IMR-90 (cell line): ENCODE measurements around the gene NTPCR. TPM values are rescaled to one million over a fixed set of nuclear protein-coding genes. Genes with fewer than 3 reads are reported as not detected.

Source experiments
- ATAC-seq: fragments of 200-7000 bp; cut with Tn5 transposase; 2 replicates; pipeline ENCODE4 v1.9.1; 2020; ENCODE audit warnings: low read depth, mild to moderate bottlenecking, moderate library complexity
- BruUV-seq: library from RNA; stranded (reverse); fragments of 400-500 nt; replicated peaks from 2 replicates; lab custom pipeline; 2021; lab: Mats Ljungman, UMichigan
- CTCF ChIA-PET: fragments of 300-600 bp; formaldehyde crosslinking; extraction: SDS; loops from one replicate; lab custom pipeline; 2021; ENCODE audit warnings: antibody characterized with exemption; lab: Yijun Ruan, JAX
- POLR2A ChIA-PET: fragments of 300-600 bp; sonication (Branson Sonifier 250); formaldehyde crosslinking; loops from one replicate; lab custom pipeline; 2022; ENCODE audit warnings: antibody characterized with exemption; ENCODE audit not compliant: unreplicated experiment; lab: Charles Lee
- DNase-seq: peaks from one replicate; pipeline ENCODE4 v3.0.0; 2013
- H2AFZ ChIP-seq: replicated peaks from 2 replicates; pipeline ENCODE3; 2013; ENCODE audit warnings: low read length, mild to moderate bottlenecking; ENCODE audit not compliant: poor library complexity
- H2AK5ac ChIP-seq: 2 replicates; pipeline ENCODE4 v1.6.1; 2013; ENCODE audit warnings: low read depth, low read length, inconsistent platforms
- H2AK9ac ChIP-seq: replicated peaks from 2 replicates; pipeline ENCODE3; 2013; ENCODE audit warnings: mild to moderate bottlenecking, low read depth, low read length, moderate library complexity; ENCODE audit not compliant: poor library complexity
- H2BK120ac ChIP-seq: 2 replicates; pipeline ENCODE4 v1.6.1; 2013; ENCODE audit warnings: low read depth, low read length, inconsistent platforms
- H2BK15ac ChIP-seq: 3 replicates; pipeline ENCODE4 v1.6.1; 2013; ENCODE audit warnings: low read depth, low read length, inconsistent platforms
- H2BK20ac ChIP-seq: 2 replicates; pipeline ENCODE4 v1.6.1; 2013; ENCODE audit warnings: low read depth, mild to moderate bottlenecking, inconsistent platforms, low read length, moderate library complexity
- H2BK5ac ChIP-seq: 2 replicates; pipeline ENCODE4 v1.6.1; 2013; ENCODE audit warnings: mild to moderate bottlenecking, low read depth, low read length, inconsistent platforms; ENCODE audit not compliant: poor library complexity, severe bottlenecking
- H3K14ac ChIP-seq: replicated peaks from 2 replicates; pipeline ENCODE4 v1.6.1; 2013; ENCODE audit warnings: low read depth, low read length, inconsistent platforms
- H3K18ac ChIP-seq: 2 replicates; pipeline ENCODE4 v1.6.1; 2013; ENCODE audit warnings: low read depth, low read length, control low read depth
- H3K23ac ChIP-seq: 2 replicates; pipeline ENCODE4 v1.6.1; 2013; ENCODE audit warnings: low read depth, low read length, inconsistent platforms
- H3K27ac ChIP-seq: 2 replicates; pipeline ENCODE4 v1.5.1; 2013; ENCODE audit warnings: mild to moderate bottlenecking, control low read depth, low read length; ENCODE audit not compliant: insufficient read depth
- H3K27me3 ChIP-seq: 2 replicates; pipeline ENCODE4 v1.6.1; 2013; ENCODE audit warnings: low read length; ENCODE audit not compliant: control insufficient read depth, insufficient read depth
- H3K36me3 ChIP-seq: 2 replicates; pipeline ENCODE4 v1.6.1; 2013; ENCODE audit warnings: low read length, mixed read lengths; ENCODE audit not compliant: control insufficient read depth, insufficient read depth
- H3K4ac ChIP-seq: 2 replicates; pipeline ENCODE4 v1.6.1; 2013; ENCODE audit warnings: low read depth, low read length, inconsistent platforms
- H3K4me1 ChIP-seq: 2 replicates; pipeline ENCODE4 v1.6.1; 2013; ENCODE audit warnings: low read length, mixed read lengths; ENCODE audit not compliant: control insufficient read depth, insufficient read depth
- H3K4me2 ChIP-seq: 2 replicates; pipeline ENCODE4 v1.6.1; 2013; ENCODE audit warnings: low read depth, mild to moderate bottlenecking, control low read depth, low read length, moderate library complexity
- H3K4me3 ChIP-seq: 2 replicates; pipeline ENCODE4 v1.5.1; 2013; ENCODE audit warnings: low read depth, mild to moderate bottlenecking, control low read depth, low read length, moderate library complexity; ENCODE audit not compliant: insufficient read depth
- H3K56ac ChIP-seq: 2 replicates; pipeline ENCODE4 v1.6.1; 2013; ENCODE audit warnings: low read length, inconsistent platforms; ENCODE audit not compliant: insufficient read depth; ENCODE audit errors: extremely low read depth
- H3K79me1 ChIP-seq, 2 experiments: 2 replicates each; pipeline ENCODE4 v1.6.1; 2013; ENCODE audit warnings: low read length in 2 of 2, inconsistent platforms in 1 of 2, low read depth in 1 of 2
- H3K9ac ChIP-seq: 2 replicates; pipeline ENCODE4 v1.6.1; 2013; ENCODE audit warnings: low read depth, low read length, control low read depth
- H3K9me1 ChIP-seq: 2 replicates; pipeline ENCODE4 v1.6.1; 2013; ENCODE audit warnings: low read length, inconsistent platforms; ENCODE audit not compliant: insufficient read depth
- H3K9me3 ChIP-seq: 2 replicates; pipeline ENCODE4 v1.6.1; 2013; ENCODE audit warnings: low read length; ENCODE audit not compliant: control insufficient read depth, insufficient read depth
- H4K20me1 ChIP-seq: 2 replicates; pipeline ENCODE4 v1.6.1; 2013; ENCODE audit warnings: low read length, inconsistent platforms; ENCODE audit not compliant: insufficient read depth
- H4K5ac ChIP-seq: 2 replicates; pipeline ENCODE4 v1.6.1; 2013; ENCODE audit warnings: mild to moderate bottlenecking, low read depth, low read length, control low read depth
- H4K8ac ChIP-seq, 2 experiments: 2 replicates each; pipeline ENCODE4 v1.6.1; 2013; ENCODE audit warnings: low read depth in 2 of 2, low read length in 2 of 2, control low read depth in 1 of 2, inconsistent platforms in 1 of 2
- H4K91ac ChIP-seq: 2 replicates; pipeline ENCODE4 v1.6.1; 2013; ENCODE audit warnings: low read depth, low read length, inconsistent platforms; ENCODE audit not compliant: insufficient read depth
- CTCF ChIP-seq: conservative IDR thresholded peaks from 2 replicates; pipeline ENCODE4 v1.5.1; 2012; ENCODE audit warnings: mild to moderate bottlenecking, low read depth, low read length, improper control_type of control experiment
- RCOR1 ChIP-seq: IDR thresholded peaks from 2 replicates; pipeline ENCODE4 v1.6.1; 2012; ENCODE audit warnings: mild to moderate bottlenecking, low read length, improper control_type of control experiment; ENCODE audit not compliant: insufficient replicate concordance
- RFX5 ChIP-seq: IDR thresholded peaks from 2 replicates; pipeline ENCODE4 v1.8.0; 2012; ENCODE audit warnings: low read depth, mild to moderate bottlenecking, low read length, moderate library complexity
- WGBS, 2 experiments: methylation state at CpG; one replicate each; pipeline versions ENCODE4 v1.1.5 to v1.1.7; 2013; ENCODE audit warnings: missing lambda C conversion rate in 2 of 2; ENCODE audit not compliant: insufficient read length in 1 of 2; ENCODE audit errors: extremely low coverage in 2 of 2; 5-methylcytosine and 5-hydroxymethylcytosine counted together
- dilution Hi-C: fragments of 300-500 bp; cut with HindIII; formaldehyde crosslinking; loops from one replicate; pipeline ENCODE4 v1.14.3; 2018; ENCODE audit warnings: low sequenced_read_pairs; ENCODE audit not compliant: unreplicated experiment
- in situ Hi-C: fragments of 300-500 bp; cut with MboI; formaldehyde crosslinking; loops from 3 replicates; pipeline ENCODE4 v1.14.3; 2019; ENCODE audit warnings: low sequenced_read_pairs, inconsistent platforms, mixed read lengths
- intact Hi-C: fragments of 100-400 bp; cut with micrococcal nuclease; formaldehyde crosslinking; loops from 2 replicates; pipeline ENCODE4 v1.10.0; 2022
- polyA plus RNA-seq, 3 experiments: library from polyadenylated mRNA; depleted of rRNA; stranded (reverse); fragments of >200 nt; gene quantifications; 2 replicates each; pipeline ENCODE4 v1.2.3, GENCODE V29; 2012; ENCODE audit warnings: low replicate concordance in 1 of 3
- total RNA-seq: library from RNA; depleted of rRNA; stranded (reverse); fragments of >200 nt; gene quantifications from 2 replicates; pipeline ENCODE4 v1.2.3, GENCODE V29; 2012

The NTPCR gene
- total and polyA plus RNA-seq, 2 of the 4 experiments (the other 2 are of a cell fraction) = 13.3 to 16.5 TPM

- POLR2A ChIA-PET = no interaction called here
- H2BK5ac ChIP-seq = no peak overlapping the region
These were observed 10.1 kb upstream of the NTPCR start for GRCh38 chr1:232940262-232940661.

More at GRCh38 chr1:232940262-232940661, 10.1 kb upstream of the NTPCR start:
- no peak overlapping the region for H4K91ac ChIP-seq
- H2AFZ ChIP-seq = no peak overlapping the region
- no peak overlapping the region for H3K23ac ChIP-seq
- in situ Hi-C loops = loop anchor here (10.0 kb wide), 1 partner anchor 305 kb away; the partner anchor contains the start of gene SIPA1L2
- BruUV-seq = no TSS peak
- H2AK9ac ChIP-seq = no peak overlapping the region
- no peak overlapping the region for H3K27ac ChIP-seq
- no peak overlapping the region for H4K5ac ChIP-seq
- no peak overlapping the region for H3K4me3 ChIP-seq
- no peak overlapping the region for H3K56ac ChIP-seq
- CTCF ChIA-PET = no interaction called here
- no peaks in the 10 kb centered on the region for H3K36me3 ChIP-seq
- no peaks in the 10 kb centered on the region; the same call in 1 of the 2 replicates for H3K9me3 ChIP-seq
- no peaks in the 10 kb centered on the region for H3K79me1 ChIP-seq
- peaks cover 2% of the 10 kb centered on the region; the same call in 1 of the 2 replicates for H3K4me1 ChIP-seq
- no peak overlapping the region for H3K14ac ChIP-seq
- no peak overlapping the region for H2BK120ac ChIP-seq
- DNase-seq (no peak), ATAC-seq (no peak)
- H3K4me2 ChIP-seq = no peak overlapping the region
- no peaks in the 10 kb centered on the region for H3K9me1 ChIP-seq
- H3K18ac ChIP-seq = no peak overlapping the region
- H3K27me3 ChIP-seq = no peaks in the 10 kb centered on the region; the same call in 1 of the 2 replicates
- WGBS, 2 experiments = no CpG with 5 or more reads among the region's 1 CpG
- no peak overlapping the region for H2BK15ac ChIP-seq
- TF ChIP-seq RCOR1 (no peak), CTCF (no peak), RFX5 (no peak)
- H2AK5ac ChIP-seq = no peak overlapping the region
- no peak overlapping the region for H3K9ac ChIP-seq
- dilution Hi-C loops = loop anchor here (25.0 kb wide), 1 partner anchor 103 kb away; no protein-coding TSS in a partner anchor
- no peak overlapping the region for H3K4ac ChIP-seq
- no peaks in the 10 kb centered on the region for H4K20me1 ChIP-seq
- intact Hi-C loops = no loop called here
- H4K8ac ChIP-seq = no peak overlapping the region
- no peak overlapping the region for H2BK20ac ChIP-seq
